HEK293 (cell line): ENCODE measurements around the gene HLA-DMB.
A peak's percentile ranks its signal among the peaks of the same experiment; 100 is the strongest.

Experiments used
- CTCF ChIA-PET: fragments of 350-600 bp; formaldehyde crosslinking; extraction: SDS; loops from one replicate; lab custom pipeline; 2021; ENCODE audit warnings: antibody characterized with exemption; lab: Yijun Ruan, JAX
- POLR2A ChIA-PET: fragments of 300-600 bp; formaldehyde crosslinking; extraction: SDS; loops from one replicate; lab custom pipeline; 2020; ENCODE audit warnings: antibody characterized with exemption, inconsistent platforms; lab: Yijun Ruan, JAX
- H3K27ac ChIP-seq: fragments of 200-500 bp; sonication (Bioruptor generic); 2 replicates; pipeline ENCODE4 v1.5.1; 2014; ENCODE audit warnings: low read depth, low read length, control low read depth, inconsistent platforms; ENCODE audit errors: extremely low read depth
- H3K36me3 ChIP-seq, 2 experiments: fragments of 200-500 bp in 1 of 2; sonication (Bioruptor generic) in 1 of 2; 1 replicate in 1 of 2; 2 replicates in 1 of 2; pipeline ENCODE4 v1.5.1; 2014 to 2017; ENCODE audit warnings: inconsistent platforms in 2 of 2, low read length in 2 of 2; ENCODE audit not compliant: control insufficient read depth in 2 of 2, insufficient read depth in 1 of 2
- H3K4me1 ChIP-seq: fragments of 200-500 bp; sonication (Bioruptor generic); 2 replicates; pipeline ENCODE4 v1.5.1; 2014; ENCODE audit warnings: mild to moderate bottlenecking, low read length, inconsistent platforms; ENCODE audit not compliant: control insufficient read depth, insufficient read depth
- H3K4me3 ChIP-seq: 2 replicates; pipeline ENCODE4 v1.5.1; 2011; ENCODE audit warnings: low read depth, mild to moderate bottlenecking, control low read depth, low read length, moderate library complexity
- H3K9me3 ChIP-seq: fragments of 200-500 bp; sonication (Bioruptor generic); 2 replicates; pipeline ENCODE4 v1.5.1; 2014; ENCODE audit warnings: low read depth, low read length, inconsistent platforms; ENCODE audit not compliant: control insufficient read depth, insufficient read depth
- EGR2 ChIP-seq: fragments of 450-650 bp; formaldehyde crosslinking; IDR thresholded peaks from 2 replicates; pipeline ENCODE4 v1.5.1; 2016; ENCODE audit warnings: low read depth, missing biosample characterization, missing genetic modification characterization
- HIC1 ChIP-seq: fragments of 450-650 bp; formaldehyde crosslinking; IDR thresholded peaks from 2 replicates; pipeline ENCODE4 v1.5.1; 2016; ENCODE audit warnings: missing biosample characterization, missing genetic modification characterization
- PATZ1 ChIP-seq: fragments of 450-650 bp; formaldehyde crosslinking; IDR thresholded peaks from 2 replicates; pipeline ENCODE4 v1.5.1; 2016; ENCODE audit warnings: missing biosample characterization, missing genetic modification characterization
- PRDM4 ChIP-seq: fragments of 450-650 bp; formaldehyde crosslinking; IDR thresholded peaks from 2 replicates; pipeline ENCODE4 v1.5.1; 2017; ENCODE audit warnings: missing biosample characterization, missing genetic modification characterization
- SETDB1 ChIP-seq: IDR thresholded peaks from one replicate; pipeline ENCODE4 v1.6.1; 2017; ENCODE audit warnings: mild to moderate bottlenecking, low read length, moderate library complexity, mixed read lengths; ENCODE audit not compliant: insufficient read length
- SP3 ChIP-seq: fragments of 450-650 bp; formaldehyde crosslinking; IDR thresholded peaks from 2 replicates; pipeline ENCODE4 v1.5.1; 2016; ENCODE audit warnings: missing biosample characterization, missing genetic modification characterization
- ZFHX2 ChIP-seq: fragments of 450-650 bp; formaldehyde crosslinking; conservative IDR thresholded peaks from 2 replicates; pipeline ENCODE4 v1.5.1; 2016; ENCODE audit warnings: missing biosample characterization, missing genetic modification characterization
- ZNF248 ChIP-seq: fragments of 450-650 bp; formaldehyde crosslinking; IDR thresholded peaks from 2 replicates; pipeline ENCODE4 v1.5.1; 2017; ENCODE audit warnings: missing biosample characterization, missing genetic modification characterization
- ZNF768 ChIP-seq: fragments of 450-650 bp; formaldehyde crosslinking; IDR thresholded peaks from 2 replicates; pipeline ENCODE4 v1.5.1; 2018; ENCODE audit warnings: missing biosample characterization, mild to moderate bottlenecking, missing genetic modification characterization
- ZNF777 ChIP-seq: fragments of 450-650 bp; formaldehyde crosslinking; IDR thresholded peaks from 2 replicates; pipeline ENCODE4 v1.5.1; 2017; ENCODE audit warnings: missing biosample characterization, missing genetic modification characterization, borderline replicate concordance

Gene HLA-DMB

GRCh38 chr6:32946893-32947292 lies 6.1 kb upstream of the HLA-DMB start:
- Histone ChIP-seq H3K9me3 (no peaks in the 10 kb centered on the region), H3K27ac (no peak overlapping the region), H3K4me3 (no peak overlapping the region), H3K4me1 (no peaks in the 10 kb centered on the region), H3K36me3 (no peaks in the 10 kb centered on the region)
- POLR2A ChIA-PET = interaction anchor here (0.6 to 2.1 kb wide), 3 partner anchors 25 to 52 kb away, joined by 3 to 15 read pairs (median 3); no protein-coding TSS in a partner anchor
- TF ChIP-seq ZNF777 (tag by site-specific recombination) (no peak), ZNF768 (tag by site-specific recombination) (peak; percentile 79)
- CTCF ChIA-PET = interaction anchor here (0.6 to 2.6 kb wide), 31 partner anchors 9 to 225 kb away, joined by 3 to 67 read pairs (median 6); partner anchors contain the start of genes BRD2 and TAP2

GRCh38 chr6:32945953-32946352 lies 5.1 kb upstream of the HLA-DMB start:
- Histone ChIP-seq H3K27ac (no peak overlapping the region), H3K9me3 (no peaks in the 10 kb centered on the region), H3K36me3 (no peaks in the 10 kb centered on the region), H3K4me1 (no peaks in the 10 kb centered on the region), H3K4me3 (no peak overlapping the region)
- ChIA-PET POLR2A (no interaction called here), CTCF (no interaction called here)
- TF ChIP-seq ZNF248 (tag by site-specific recombination) (peak; percentile 87; the same call in 1 of the 2 replicates), SETDB1 (peak; percentile 32), SP3 (tag by site-specific recombination) (no peak)

- ChIA-PET CTCF (interaction anchor here (1.1 to 10.3 kb wide), 7 partner anchors 10 to 107 kb away, joined by 4 to 109 read pairs (median 9); partner anchors contain the start of genes BRD2, HLA-DMA and TAP2), POLR2A (interaction anchor here (1.1 to 6.9 kb wide), 2 partner anchors 25 to 51 kb away, joined by 5 to 100 read pairs; partner anchors contain the start of gene BRD2)
- TF ChIP-seq PRDM4 (tag by site-specific recombination) (no peak), PATZ1 (0 out of 2 replicates have a peak, but pooled peaks have one; percentile 27), EGR2 (tag by site-specific recombination) (peak; percentile 97), HIC1 (no peak), ZFHX2 (tag by site-specific recombination) (peak; percentile 94)
- Histone ChIP-seq H3K4me3 (no peak overlapping the region), H3K9me3 (no peaks in the 10 kb centered on the region), H3K27ac (no peak overlapping the region), H3K36me3 (no peaks in the 10 kb centered on the region), H3K4me1 (no peaks in the 10 kb centered on the region)
Observed at GRCh38 chr6:32945108-32945760, 4.4 kb upstream of the HLA-DMB start.
